ENCODE data around the gene ZCCHC7.
A peak's percentile ranks its signal among the peaks of the same experiment; 100 is the strongest.
"Not testable (repeated sequence)": the region's sequence is repeated elsewhere in the genome, so short reads cannot be mapped to it uniquely, and the experiment has no call there.

The ZCCHC7 gene

DNA sequence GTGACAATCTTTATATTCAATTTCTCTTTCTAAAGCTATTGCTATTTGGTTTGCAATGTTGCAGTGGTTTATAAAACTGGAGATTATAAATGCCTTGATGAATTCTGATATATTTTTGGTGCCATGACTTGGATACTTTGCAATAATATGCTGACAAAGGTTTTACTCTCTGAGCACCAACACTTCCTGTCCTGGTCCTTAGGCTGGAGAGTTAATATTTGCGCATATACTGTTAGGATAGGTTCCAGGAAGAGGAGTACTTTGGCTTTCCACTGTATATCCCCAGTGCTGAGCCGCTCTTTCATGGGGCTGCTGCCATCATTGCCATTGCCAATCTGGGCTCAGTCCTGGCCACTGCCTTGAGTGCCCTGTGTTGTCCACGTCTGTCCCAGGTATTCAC is 139.6 kb downstream of the ZCCHC7 start:
- DNase-seq, result no peak

DNA sequence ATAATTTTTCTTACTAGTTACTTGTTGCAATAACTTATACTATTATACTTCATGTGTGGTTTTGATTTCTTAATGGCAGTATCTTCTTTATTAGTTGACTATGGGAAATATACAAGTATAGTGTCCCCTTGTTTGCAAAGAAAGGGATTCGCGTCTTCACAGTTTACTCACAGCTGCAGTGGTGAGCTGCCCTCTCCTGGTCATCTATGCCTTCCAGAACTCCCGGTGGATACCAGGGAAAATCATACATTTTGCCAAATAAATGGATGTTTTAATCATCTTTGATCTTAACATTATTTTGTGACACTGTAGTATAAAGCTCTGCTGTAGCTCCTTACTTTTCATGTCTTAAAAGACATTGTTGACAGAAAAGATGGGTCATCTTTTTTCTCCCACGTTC is 142.0 kb downstream of the ZCCHC7 start:
- no peak for DNase-seq

DNA sequence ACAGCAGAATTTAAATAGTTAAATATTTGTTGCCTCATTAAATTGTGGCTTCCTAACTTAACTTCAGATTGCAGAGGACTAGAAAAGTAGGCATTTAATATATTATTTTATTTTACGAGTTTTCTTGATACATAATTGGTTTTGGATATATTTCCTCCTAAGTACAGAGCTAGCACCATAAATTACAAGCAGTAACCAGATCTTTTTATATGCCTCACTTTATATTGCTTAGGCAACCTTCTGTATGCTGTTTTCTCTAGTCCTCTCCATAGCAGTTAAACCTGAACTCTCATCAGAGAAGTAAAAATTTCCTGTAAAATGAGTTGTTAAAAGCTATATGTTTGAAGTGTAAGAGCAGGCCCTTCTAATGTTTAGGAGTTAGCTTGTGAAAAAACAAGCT is 144.2 kb downstream of the ZCCHC7 start:
- no peak for DNase-seq

DNA sequence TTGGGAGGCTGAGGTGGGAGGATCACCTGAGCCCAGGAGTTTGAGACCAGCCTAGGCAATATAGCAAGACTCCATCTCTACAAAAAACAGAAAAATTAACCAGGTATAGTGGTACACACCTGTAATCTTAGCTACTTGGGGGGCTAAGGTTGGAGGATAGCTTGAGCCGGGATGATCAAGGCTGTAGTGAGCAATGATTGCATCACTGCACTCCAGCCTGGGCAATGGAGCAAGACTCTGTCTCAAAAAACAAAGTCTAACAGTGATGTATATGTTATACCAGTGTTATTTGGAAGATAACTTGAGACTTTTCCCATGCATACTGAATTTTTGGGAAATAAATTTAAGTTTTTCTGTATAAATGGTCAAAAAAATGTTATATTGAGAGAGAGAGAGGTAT is 146.3 kb downstream of the ZCCHC7 start:
- no peak for DNase-seq

DNA sequence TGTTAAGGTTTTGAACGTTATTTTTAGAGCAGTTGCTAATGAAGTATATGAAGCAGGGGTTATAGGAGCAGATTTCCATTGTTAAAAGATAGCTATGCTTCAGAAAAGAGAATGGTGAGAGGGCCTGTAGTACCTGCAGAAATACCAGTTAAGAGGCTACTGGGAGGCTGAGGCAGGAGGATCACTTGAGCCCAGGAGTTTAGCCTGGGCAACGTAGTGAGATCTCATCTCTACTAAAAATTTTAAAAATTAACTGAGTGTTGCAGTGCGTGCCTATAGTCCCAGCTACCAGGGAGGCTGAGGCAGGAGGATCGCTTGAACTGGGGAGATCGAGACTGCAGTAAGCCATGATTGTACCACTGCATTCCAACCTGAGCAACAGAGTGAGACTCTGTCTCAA is 148.8 kb downstream of the ZCCHC7 start:
- no peak for DNase-seq

DNA sequence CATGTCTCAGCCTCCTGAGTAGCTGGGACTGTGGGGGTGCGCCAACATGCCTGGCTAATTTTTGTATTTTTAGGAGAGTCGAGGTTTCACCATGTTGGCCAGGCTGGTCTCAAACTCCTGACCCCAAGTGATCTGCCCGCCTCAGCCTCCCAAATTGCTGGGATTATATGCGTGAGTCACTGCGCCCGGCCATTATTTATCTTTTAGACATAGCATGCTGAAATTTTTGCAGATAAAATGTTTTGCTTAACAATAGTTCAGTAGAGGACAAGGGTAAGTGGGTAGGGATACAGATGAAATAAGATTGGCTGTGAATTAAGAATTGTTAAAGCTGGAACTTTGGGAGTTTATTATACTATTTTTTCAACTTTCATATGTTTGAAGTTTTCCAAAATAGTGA is 151.3 kb downstream of the ZCCHC7 start:
- no peak for DNase-seq

DNA sequence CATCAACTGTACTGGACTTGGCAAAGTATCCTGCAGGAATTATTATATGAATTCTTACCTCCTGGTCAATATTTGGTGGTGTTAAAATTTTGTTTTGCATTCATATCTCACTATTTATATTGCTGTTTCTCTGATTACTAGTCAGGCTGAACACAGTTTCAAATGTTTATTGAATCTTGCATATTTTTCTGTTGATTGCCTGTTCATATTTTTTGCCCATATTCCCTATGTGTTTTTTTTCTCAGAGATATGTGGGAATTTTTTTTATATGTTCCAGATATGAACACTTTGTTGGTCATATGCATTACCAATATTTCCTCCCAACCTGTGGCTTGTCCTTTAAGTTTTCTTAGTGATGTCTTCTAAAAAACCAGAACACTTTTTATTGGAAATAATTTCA is 153.2 kb downstream of the ZCCHC7 start:
- no peak for DNase-seq

DNA sequence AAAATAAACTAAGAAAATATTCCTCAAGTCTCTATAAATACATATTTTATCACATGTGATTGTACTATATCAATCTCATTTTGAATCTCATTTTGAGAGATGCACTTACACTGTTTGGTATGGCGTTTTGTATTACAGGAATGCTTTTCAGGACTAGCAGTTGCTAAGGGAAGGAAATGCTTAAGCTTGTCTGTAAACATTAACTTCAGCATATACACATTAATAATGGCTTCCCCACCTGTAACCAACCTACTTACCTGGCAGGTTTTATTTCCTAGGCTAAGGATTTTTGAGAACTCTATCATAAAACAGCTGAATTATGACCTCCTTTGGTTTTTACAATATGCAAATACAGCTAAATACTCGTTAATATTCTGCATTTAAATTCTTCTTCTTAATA is 161.2 kb downstream of the ZCCHC7 start:
- DNase-seq, result no peak

DNA sequence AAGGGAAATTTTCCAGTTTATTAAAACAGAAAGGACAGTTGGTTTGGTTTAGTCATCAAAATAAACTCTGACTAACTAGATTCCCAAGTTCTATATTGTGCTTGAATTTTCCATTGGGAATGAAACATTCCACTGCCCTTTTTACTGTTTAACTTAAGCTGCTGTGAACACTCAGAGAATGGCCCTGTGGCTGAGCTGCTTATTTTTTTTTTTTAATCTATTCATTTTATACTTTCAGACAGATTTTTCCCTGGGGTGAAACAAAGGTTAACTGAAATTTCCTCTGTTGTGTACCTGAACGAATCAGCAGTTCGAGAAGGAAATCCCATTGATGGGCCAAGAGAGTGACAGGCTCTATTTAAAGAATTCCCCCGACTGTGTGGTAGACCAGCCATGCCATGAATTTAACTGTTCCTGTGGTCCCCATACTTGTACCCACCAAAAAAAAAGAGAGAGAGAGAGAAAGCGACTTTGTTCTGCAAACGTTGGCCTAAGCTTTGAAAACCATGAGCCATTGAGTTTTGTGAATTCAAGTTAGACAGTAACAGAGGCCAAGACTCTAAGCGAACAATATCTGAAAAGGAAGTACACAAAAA is 163.5 kb downstream of the ZCCHC7 start:
- no peak for DNase-seq

DNA sequence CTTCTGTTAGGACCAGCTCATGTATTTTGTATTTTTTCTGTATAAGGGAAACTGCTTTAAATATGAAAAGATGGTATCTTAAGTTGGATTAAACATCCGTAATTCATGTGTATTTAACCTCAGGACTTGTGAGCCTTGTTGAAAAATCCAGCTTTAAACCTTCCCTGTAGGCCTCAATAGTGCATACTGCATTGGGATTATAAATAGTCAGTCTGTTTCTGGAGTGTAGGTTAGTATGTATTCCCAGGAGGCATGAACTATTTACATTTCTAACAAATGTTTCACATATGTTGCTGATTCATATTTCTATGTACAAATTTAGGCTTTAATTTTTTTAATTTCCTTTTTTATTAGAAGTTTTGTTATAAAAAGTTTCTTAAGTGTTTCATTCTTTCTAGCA is 164.3 kb downstream of the ZCCHC7 start:
- DNase-seq, result no peak

DNA sequence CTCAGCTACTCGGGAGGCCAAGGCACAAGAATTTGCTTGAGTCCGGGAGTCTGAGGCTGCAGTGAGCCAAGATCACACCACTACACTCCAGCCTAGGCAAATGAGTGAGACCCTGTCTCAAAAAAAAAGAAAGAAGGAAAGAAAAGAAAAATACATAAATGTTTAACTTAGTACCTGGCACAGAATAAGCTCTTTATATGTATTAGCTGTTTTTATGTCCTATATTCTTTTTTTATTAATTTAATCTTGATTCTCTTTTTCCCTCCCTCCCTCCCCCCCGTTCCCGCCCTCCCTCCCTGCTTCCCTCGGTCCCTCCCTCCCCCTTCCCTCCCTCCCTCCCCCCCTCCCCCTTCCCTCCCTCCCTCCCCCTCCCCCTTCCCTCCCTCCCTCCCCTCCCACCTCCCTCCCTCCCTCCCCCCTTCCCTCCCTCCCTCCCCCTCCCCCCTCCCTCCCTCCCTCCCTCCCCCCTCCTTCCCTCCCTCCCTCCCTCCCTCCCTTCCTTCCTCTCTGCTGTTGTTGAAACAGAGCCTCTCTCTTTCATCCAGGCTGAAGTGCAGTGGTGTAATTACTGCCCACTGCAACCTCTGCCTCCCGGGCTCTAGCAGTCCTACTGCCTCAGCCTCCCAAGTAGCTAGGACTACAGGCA is 166.3 kb downstream of the ZCCHC7 start:
- DNase-seq, result no peak

DNA sequence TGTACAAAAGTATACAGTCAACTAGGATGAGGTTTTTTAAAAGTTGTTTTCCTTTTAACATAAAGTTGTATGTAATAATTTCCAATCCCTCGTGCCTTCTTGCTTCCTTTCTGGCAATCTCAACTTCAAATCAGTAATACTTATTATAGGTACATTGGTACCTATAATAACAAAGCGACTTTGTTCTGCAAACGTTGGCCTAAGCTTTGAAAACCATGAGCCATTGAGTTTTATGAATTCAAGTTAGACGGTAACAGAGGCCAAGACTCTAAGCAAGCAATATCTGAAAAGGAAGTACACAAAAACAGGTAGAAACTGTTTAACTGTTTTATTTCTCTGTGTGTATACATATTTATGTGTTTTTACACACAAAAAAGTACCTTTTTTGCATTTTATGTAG is 166.9 kb downstream of the ZCCHC7 start:
- DNase-seq, result no peak

DNA sequence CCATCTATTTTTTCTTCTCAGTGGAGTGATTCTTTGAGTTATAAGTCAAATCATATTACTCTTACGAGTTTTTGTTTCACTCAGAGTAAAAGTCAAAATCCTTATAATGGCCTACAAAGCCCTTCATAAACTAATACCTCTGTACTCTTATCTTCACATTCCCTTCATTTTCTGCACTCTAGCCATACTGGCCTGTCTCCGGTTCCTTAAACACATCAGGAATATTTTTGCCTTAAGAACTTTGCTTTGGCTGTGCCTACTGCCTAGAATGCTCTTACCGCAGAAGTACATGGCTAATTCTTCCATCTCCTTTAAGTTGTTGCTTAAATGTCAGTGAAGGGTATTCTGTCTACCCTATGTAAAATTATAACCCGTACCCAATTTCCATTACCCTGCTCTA is 169.3 kb downstream of the ZCCHC7 start:
- DNase-seq, result no peak

DNA sequence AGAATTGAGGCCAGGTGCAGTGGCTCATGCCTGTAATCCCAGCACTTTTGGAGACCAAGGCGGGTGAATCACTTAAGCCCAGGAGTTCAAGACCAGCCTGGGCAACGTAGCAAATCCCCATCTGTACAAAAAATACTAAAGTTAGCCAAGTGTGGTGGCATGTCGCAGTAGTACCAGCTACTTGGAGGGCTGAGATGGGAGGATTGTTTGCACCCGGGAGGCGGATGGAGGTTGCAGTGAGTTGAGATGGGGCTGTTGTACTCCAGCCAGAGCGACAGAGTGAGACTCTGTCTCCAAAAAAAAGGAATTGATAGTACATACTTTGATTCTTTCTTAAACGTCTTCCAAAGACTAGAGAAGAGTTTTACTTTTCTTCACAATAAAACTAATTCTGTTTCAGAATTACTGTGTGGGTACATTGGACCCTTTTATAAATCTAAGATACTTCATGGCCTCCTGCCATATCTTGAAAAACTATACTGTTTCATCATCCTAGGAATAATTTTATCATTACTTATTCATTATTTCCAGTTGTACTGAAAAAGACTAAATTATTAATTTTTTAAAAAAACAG is 170.1 kb downstream of the ZCCHC7 start:
- peak; percentile 14 for DNase-seq

DNA sequence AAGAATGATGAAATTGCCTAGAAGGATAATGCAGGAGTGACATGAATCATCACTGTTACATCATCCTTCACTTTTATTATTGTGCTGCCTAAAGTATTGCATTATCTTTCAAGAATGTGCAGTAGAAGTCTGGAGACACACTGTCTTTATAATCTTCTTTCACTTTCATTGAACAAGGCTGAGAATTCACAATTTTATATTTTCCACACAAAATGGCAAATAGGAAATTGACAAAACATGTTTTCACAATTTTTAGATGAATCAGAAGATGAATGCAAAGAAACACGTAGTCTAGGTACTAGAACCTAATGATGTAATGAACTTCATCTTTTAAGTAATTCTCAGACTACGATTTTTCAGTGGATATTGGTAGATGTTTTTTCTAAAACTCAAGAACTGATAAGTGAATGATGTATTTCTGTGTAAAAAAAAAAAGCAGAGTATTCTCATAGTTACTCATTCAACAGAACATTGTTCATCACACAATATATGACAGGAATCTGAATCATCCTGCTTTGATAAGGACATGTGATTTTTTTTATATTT is 170.6 kb downstream of the ZCCHC7 start:
- DNase-seq, result no peak

DNA sequence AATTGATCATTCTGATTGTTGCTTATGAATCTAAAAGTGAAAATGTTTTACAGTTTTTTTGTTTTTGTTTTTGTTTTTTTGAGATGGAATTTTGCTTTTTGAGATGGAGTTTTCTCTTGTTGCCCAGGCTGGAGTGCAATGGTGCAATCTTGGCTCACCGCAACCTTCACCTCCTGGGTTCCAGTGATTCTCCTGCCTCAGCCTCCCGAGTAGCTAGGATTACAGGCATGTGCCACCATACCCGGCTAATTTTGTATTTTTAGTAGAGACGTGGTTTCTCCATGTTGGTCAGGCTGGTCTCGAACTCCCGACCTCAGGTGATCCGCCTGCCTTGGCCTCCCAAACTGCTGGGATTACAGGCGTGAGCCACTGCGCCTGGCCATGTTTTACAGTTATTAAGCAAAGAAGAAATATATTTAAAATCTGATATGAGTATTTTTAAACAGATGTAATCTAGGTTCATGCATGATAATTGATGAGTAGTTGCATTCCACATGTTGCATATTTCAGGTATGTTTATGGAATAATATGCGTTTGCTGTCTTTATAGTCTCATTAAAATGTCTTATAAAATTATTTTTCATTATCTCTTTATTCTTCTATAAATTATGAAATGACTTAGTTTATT is 171.4 kb downstream of the ZCCHC7 start:
- not testable (repeated sequence) for DNase-seq

DNA sequence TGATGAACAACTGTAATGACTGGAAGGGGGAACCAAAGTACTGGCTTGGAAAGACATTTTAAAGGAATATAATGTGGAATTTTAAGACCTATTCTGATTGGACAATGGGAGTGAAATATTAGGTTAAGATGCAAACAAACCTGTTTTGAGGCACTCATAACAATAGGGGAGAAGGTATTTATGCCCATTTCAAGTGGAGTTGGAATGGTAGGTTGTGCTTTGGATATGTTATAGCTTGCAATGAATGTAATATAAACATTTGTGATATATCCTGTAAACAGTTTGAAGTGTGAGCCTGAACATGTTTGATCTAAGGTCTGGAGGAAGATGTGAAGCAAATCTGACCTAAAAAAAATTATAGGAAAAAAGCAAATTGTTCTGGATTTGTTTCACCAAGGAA is 172.5 kb downstream of the ZCCHC7 start:
- DNase-seq, result no peak

DNA sequence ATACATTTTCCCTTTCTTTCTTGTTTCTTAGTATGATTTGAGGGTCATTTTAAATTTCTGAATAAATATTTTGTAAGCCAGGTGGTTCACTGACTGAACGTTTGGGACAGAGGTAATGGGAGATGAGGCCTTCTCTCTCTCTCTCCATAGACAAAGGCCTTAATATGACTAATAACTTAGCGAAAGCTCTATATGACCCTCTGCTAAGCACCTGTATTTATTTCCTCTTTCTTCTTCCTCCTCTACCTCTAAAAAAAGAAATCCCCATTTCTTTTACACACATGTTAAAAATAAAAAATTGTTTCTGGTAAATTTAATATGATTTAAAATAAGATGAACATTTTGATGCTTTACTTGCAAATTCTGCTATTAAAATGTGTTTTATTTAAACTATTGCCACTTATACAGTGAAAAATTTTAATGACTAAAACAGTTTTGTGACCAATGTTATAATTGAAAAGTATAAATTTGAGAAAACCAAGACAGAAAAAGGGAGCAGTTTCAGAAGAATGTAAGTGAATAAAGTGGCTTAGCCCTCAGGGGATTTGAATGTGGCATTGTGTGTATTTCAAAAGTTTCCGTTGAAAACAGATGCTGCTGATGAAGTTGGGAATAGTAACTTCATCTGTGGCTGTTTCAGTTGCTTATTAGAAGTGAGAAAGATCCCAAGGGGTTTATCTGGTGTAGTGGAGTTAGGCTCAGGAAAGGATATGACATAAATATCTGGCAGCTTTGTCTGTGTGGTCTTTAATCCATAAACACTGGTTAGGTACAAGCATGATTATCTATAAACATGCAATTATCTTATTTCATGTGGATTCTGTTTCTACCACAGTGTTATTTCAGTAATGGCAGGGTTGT is 173.5 kb downstream of the ZCCHC7 start:
- DNase-seq, result no peak

DNA sequence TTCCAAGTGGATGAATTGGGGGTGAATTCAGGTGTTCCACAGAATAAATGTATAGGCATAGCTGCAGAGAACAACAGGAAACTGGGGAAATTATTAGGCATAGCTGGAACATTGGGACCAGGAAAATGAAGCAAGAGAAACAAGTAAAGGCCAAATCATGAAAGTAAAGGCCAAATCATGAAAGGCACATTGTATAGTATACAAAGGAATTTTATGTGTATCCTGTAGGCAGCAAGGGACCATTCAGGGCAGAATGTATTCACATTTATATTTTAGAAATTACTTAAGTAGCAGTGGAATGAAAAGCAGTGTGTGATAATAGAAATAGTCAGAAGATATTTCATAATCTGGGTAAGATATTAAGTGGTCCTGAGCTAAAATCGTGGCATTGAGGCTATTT is 174.8 kb downstream of the ZCCHC7 start:
- no peak for DNase-seq

DNA sequence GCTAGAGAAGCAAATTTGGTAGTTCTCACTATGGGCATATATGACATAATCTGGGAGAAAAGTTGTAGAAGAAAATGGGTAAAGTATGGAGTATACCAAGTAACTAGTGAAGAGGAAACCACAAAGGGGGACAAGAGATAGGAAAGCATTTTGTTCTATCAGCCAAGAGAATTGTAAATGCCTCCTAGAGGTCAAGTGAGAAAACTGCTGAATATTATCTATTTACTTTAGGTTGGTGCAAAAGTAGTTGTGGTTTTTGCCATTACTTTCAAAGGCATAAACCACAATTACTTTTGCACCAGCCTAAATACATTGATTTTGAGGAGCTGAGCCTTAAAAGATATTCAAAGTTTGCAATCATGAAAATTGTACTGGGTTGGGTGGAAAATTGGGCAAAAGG is 175.4 kb downstream of the ZCCHC7 start:
- no peak for DNase-seq

DNA sequence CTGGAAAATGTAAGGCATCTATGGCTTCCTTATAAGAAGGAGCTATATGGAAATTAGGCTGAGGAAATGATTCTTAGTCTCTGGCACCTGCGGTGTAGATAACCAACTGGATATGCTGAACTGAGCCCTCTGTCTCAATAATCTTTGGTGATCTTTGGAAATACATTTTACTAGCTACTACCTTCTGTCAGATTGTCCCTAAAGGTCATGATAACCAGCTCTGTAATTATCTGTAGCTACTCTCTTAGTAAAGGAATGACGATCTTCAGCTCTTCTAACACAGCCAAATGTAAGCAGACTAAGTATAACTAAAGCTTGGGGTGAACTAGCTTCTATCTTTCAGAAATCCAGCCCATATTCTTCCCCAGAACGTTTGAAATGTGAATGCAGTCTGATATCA is 177.2 kb downstream of the ZCCHC7 start:
- DNase-seq, result no peak

DNA sequence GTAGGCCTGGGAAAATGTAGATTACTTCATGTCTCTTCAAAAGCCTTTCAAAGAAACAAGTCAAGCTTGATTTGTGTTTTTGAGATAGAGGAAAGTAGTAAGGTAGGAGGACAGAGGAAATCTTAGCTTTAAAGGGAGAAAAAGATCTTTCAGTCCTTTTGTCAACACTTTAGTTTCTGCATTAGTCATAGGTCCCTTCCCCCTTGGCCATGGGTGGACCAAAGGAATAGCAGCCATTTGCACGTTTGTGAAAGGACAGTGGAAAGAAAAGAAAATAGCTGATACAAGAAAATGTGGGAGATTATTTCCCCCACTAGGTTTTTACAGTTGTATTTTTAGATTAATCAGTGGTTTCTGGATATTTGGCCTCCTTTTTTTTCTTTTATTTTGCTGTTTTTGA is 180.2 kb downstream of the ZCCHC7 start:
- no peak for DNase-seq

Measured in stimulated activated CD4-positive, alpha-beta T cell treated with anti-CD3 and anti-CD28 coated beads, Interleukin-15, amount 100 ng/mL, for 24 hours (primary cell).